SK-N-SH (cell line): ENCODE measurements around the gene MCM5. TPM values are rescaled to one million over a fixed set of nuclear protein-coding genes. Genes with fewer than 3 reads are reported as not detected.

Source experiments
- CTCF ChIA-PET: fragments of 300-600, 350-600 bp; formaldehyde crosslinking; extraction: SDS; loops from one replicate; lab custom pipeline; 2021; lab: Yijun Ruan, JAX
- POLR2A ChIA-PET: fragments of 350-600 bp; sonication (Branson Sonifier 250); formaldehyde crosslinking; extraction: SDS; loops from one replicate; lab custom pipeline; 2020; ENCODE audit warnings: antibody characterized with exemption, inconsistent platforms; lab: Yijun Ruan, JAX
- DNase-seq: peaks from one replicate; pipeline ENCODE4 v3.0.0; 2012
- H2AFZ ChIP-seq: fragments of 200-600 bp; sonication (generic); 2 replicates; pipeline ENCODE4 v1.8.1; 2016; ENCODE audit warnings: antibody characterized with exemption, mild to moderate bottlenecking, low read depth
- H3F3A ChIP-seq: fragments of 200-600 bp; sonication (generic); replicated peaks from 2 replicates; pipeline ENCODE3; 2016; ENCODE audit warnings: antibody characterized with exemption, mild to moderate bottlenecking; ENCODE audit not compliant: insufficient read depth
- H3K27ac ChIP-seq, 2 experiments: fragments of 200-500 bp in 1 of 2; fragments of 200-600 bp in 1 of 2; sonication (Bioruptor generic) in 1 of 2; sonication (generic), shearing (Covaris generic) in 1 of 2; 2 replicates each; pipeline versions ENCODE4 v1.5.1 to v1.6.1; 2014 to 2016; ENCODE audit warnings: low read depth in 2 of 2, inconsistent platforms in 1 of 2, low read length in 1 of 2, mild to moderate bottlenecking in 1 of 2, mixed read lengths in 1 of 2
- H3K27me3 ChIP-seq: fragments of 200-600 bp; sonication (generic), shearing (Covaris generic); 2 replicates; pipeline ENCODE4 v1.6.1; 2016; ENCODE audit warnings: mixed run types; ENCODE audit not compliant: insufficient read depth
- H3K36me3 ChIP-seq, 2 experiments: fragments of 200-500 bp in 1 of 2; fragments of 200-600 bp in 1 of 2; sonication (Bioruptor generic) in 1 of 2; sonication (generic) in 1 of 2; replicated peaks in 1 of 2; 2 replicates each; pipeline versions ENCODE3 to v1.5.1; 2014 to 2016; ENCODE audit warnings: low read length in 1 of 2, mild to moderate bottlenecking in 1 of 2; ENCODE audit not compliant: insufficient read depth in 2 of 2, control insufficient read depth in 1 of 2
- H3K4me1 ChIP-seq, 2 experiments: fragments of 200-500 bp in 1 of 2; fragments of 200-600 bp in 1 of 2; sonication (Bioruptor generic) in 1 of 2; sonication (generic), shearing (Covaris generic) in 1 of 2; 2 replicates each; pipeline versions ENCODE4 v1.5.1 to v1.6.1; 2014 to 2016; ENCODE audit warnings: low read depth in 1 of 2, low read length in 1 of 2, mixed run types in 1 of 2; ENCODE audit not compliant: insufficient read depth in 2 of 2, control insufficient read depth in 1 of 2
- H3K4me2 ChIP-seq: fragments of 200-600 bp; sonication (generic), shearing (Covaris generic); 2 replicates; pipeline ENCODE4 v1.6.1; 2017; ENCODE audit warnings: mixed run types
- H3K4me3 ChIP-seq, 2 experiments: fragments of 200-500 bp in 1 of 2; fragments of 200-600 bp in 1 of 2; sonication (Bioruptor generic) in 1 of 2; sonication (generic), shearing (Covaris generic) in 1 of 2; 2 replicates each; pipeline versions ENCODE4 v1.5.1 to v1.8.1; 2014 to 2016; ENCODE audit warnings: low read depth in 2 of 2, inconsistent platforms in 1 of 2, low read length in 1 of 2, mild to moderate bottlenecking in 1 of 2, mixed read lengths in 1 of 2, moderate library complexity in 1 of 2
- H3K79me2 ChIP-seq: fragments of 200-600 bp; sonication (generic); 2 replicates; pipeline ENCODE4 v1.8.1; 2017; ENCODE audit warnings: mild to moderate bottlenecking; ENCODE audit not compliant: insufficient read depth
- H3K9ac ChIP-seq: fragments of 200-600 bp; sonication (generic); 2 replicates; pipeline ENCODE4 v1.6.1; 2017; ENCODE audit warnings: mixed run types
- H3K9me2 ChIP-seq: fragments of 200-600 bp; sonication (generic); 2 replicates; pipeline ENCODE4 v1.6.1; 2017; ENCODE audit warnings: mixed run types
- H3K9me3 ChIP-seq: fragments of 200-600 bp; sonication (generic); 2 replicates; pipeline ENCODE4 v1.6.1; 2017; ENCODE audit warnings: mixed run types, mild to moderate bottlenecking, moderate library complexity
- H4K20me1 ChIP-seq: fragments of 200-600 bp; sonication (generic); 2 replicates; pipeline ENCODE4 v1.6.1; 2017; ENCODE audit warnings: mild to moderate bottlenecking, mixed run types; ENCODE audit not compliant: insufficient read depth
- ELF1 ChIP-seq: IDR thresholded peaks from 2 replicates; pipeline ENCODE4 v1.4.0; 2012
- EP300 ChIP-seq, 2 experiments: IDR thresholded peaks; 2 replicates each; pipeline versions ENCODE4 v1.4.0 to v1.6.1; 2012; ENCODE audit warnings: borderline replicate concordance in 1 of 2, low read depth in 1 of 2, low read length in 1 of 2
- FOSL2 ChIP-seq: IDR thresholded peaks from 2 replicates; pipeline ENCODE4 v1.4.0; 2012; ENCODE audit warnings: low read depth, mild to moderate bottlenecking, moderate library complexity, borderline replicate concordance
- FOXJ3 ChIP-seq: sonication (generic); formaldehyde crosslinking; IDR thresholded peaks from 2 replicates; pipeline ENCODE4 v1.5.1; 2020; ENCODE audit warnings: mild to moderate bottlenecking, missing genetic modification reagents
- GATA2 ChIP-seq: sonication (generic); formaldehyde crosslinking; IDR thresholded peaks from 2 replicates; pipeline ENCODE4 v1.5.0; 2020; ENCODE audit warnings: mild to moderate bottlenecking, missing genetic modification reagents
- JUND ChIP-seq: IDR thresholded peaks from 2 replicates; pipeline ENCODE4 v1.4.0; 2012
- MXI1 ChIP-seq: IDR thresholded peaks from 2 replicates; pipeline ENCODE4 v1.6.1; 2012; ENCODE audit warnings: mild to moderate bottlenecking, low read depth, low read length, improper control_type of control experiment
- NFIC ChIP-seq: IDR thresholded peaks from 2 replicates; pipeline ENCODE4 v1.4.0; 2012; ENCODE audit warnings: borderline replicate concordance
- NRF1 ChIP-seq: IDR thresholded peaks from 2 replicates; pipeline ENCODE4 v1.6.1; 2012; ENCODE audit warnings: low read depth, mild to moderate bottlenecking, low read length
- POLR2AphosphoS5 ChIP-seq: IDR thresholded peaks from 2 replicates; pipeline ENCODE4 v1.6.1; 2012; ENCODE audit warnings: low read depth, low read length
- RCOR1 ChIP-seq: fragments of 150-350 bp; IDR thresholded peaks from 2 replicates; pipeline ENCODE4 v1.6.1; 2017; ENCODE audit warnings: antibody characterized with exemption, low read length
- RFX5 ChIP-seq: IDR thresholded peaks from 2 replicates; pipeline ENCODE4 v1.6.1; 2012; ENCODE audit warnings: mild to moderate bottlenecking, improper control_type of control experiment, low read length
- TAF1 ChIP-seq: IDR thresholded peaks from 2 replicates; pipeline ENCODE4 v1.6.1; 2012; ENCODE audit warnings: low read depth, mild to moderate bottlenecking, low read length, moderate library complexity, borderline replicate concordance
- YY1 ChIP-seq: IDR thresholded peaks from 2 replicates; pipeline ENCODE4 v1.4.0; 2012; ENCODE audit warnings: low read depth, mild to moderate bottlenecking
- WGBS: methylation state at CpG from one replicate; pipeline ENCODE4 v1.1.6; 2017; ENCODE audit warnings: low lambda C conversion rate; 5-methylcytosine and 5-hydroxymethylcytosine counted together
- polyA plus RNA-seq, 3 experiments: library from polyadenylated mRNA; depleted of rRNA; stranded (reverse); fragments of >200 nt; gene quantifications; 2 replicates each; pipeline ENCODE4 v1.2.3, GENCODE V29; 2012
- TF ChIP-seq, protein P1 (sequence below): IDR thresholded peaks from 2 replicates; pipeline ENCODE4 v1.4.0; 2012; ENCODE audit warnings: low read depth, borderline replicate concordance
- TF ChIP-seq, protein P2 (sequence below): IDR thresholded peaks from 2 replicates; pipeline ENCODE4; 2012
- TF ChIP-seq, protein P3 (sequence below): IDR thresholded peaks from 2 replicates; pipeline ENCODE4 v1.4.0; 2012; ENCODE audit warnings: low read depth

Gene MCM5
- polyA plus RNA-seq, 1 of the 3 experiments (the other 2 are of a cell fraction), result 42.9 TPM

DNA sequence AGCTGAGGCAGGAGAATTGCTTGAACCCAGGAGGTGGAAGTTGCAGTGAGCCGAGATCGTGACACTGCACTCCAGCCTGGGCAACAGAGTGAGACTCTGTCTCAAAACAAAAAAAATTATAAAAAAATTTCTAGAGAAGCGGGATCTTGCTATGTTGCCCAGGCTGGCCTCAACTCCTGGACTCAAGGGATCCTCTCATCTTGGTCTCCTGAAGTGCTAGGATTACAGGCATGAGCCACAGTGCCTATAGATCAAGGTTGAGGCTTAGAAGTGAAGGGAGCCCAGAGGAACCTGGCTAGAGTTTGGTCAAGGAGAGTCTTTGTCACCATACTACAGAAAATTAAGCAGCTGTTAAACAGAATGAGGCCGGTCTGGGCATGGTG lies 1.4 kb upstream of the MCM5 start:
- no peaks in the 10 kb centered on the region; a peak in 2 of 4 replicates for H3K4me1 ChIP-seq
- H3F3A ChIP-seq, result peaks cover 4% of the 10 kb centered on the region
- no peak for DNase-seq
- H4K20me1 ChIP-seq, result no peaks in the 10 kb centered on the region
- no peak overlapping the region for H3K27ac ChIP-seq
- TF ChIP-seq ELF1 (no peak), RFX5 (no peak), GATA2 (CRISPR knock-in tag) (no peak), TAF1 (no peak), FOSL2 (no peak), FOXJ3 (CRISPR knock-in tag) (no peak), JUND (no peak), POLR2AphosphoS5 (no peak), YY1 (no peak), NRF1 (no peak), RCOR1 (no peak), EP300 (IDR thresholded peaks at IDR 0.05; ENCODE audit: borderline replicate concordance in 1 of 2, low read depth in 1 of 2, low read length in 1 of 2) (no peak), MXI1 (no peak), NFIC (no peak)
- TF ChIP-seq, protein P1, sequence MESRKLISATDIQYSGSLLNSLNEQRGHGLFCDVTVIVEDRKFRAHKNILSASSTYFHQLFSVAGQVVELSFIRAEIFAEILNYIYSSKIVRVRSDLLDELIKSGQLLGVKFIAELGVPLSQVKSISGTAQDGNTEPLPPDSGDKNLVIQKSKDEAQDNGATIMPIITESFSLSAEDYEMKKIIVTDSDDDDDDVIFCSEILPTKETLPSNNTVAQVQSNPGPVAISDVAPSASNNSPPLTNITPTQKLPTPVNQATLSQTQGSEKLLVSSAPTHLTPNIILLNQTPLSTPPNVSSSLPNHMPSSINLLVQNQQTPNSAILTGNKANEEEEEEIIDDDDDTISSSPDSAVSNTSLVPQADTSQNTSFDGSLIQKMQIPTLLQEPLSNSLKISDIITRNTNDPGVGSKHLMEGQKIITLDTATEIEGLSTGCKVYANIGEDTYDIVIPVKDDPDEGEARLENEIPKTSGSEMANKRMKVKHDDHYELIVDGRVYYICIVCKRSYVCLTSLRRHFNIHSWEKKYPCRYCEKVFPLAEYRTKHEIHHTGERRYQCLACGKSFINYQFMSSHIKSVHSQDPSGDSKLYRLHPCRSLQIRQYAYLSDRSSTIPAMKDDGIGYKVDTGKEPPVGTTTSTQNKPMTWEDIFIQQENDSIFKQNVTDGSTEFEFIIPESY, result no peak
- TF ChIP-seq, protein P2, sequence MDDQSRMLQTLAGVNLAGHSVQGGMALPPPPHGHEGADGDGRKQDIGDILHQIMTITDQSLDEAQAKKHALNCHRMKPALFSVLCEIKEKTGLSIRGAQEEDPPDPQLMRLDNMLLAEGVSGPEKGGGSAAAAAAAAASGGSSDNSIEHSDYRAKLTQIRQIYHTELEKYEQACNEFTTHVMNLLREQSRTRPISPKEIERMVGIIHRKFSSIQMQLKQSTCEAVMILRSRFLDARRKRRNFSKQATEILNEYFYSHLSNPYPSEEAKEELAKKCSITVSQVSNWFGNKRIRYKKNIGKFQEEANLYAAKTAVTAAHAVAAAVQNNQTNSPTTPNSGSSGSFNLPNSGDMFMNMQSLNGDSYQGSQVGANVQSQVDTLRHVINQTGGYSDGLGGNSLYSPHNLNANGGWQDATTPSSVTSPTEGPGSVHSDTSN, result no peak
- TF ChIP-seq, protein P3, sequence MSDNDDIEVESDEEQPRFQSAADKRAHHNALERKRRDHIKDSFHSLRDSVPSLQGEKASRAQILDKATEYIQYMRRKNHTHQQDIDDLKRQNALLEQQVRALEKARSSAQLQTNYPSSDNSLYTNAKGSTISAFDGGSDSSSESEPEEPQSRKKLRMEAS, result no peak
- no peaks in the 10 kb centered on the region for H3K9me3 ChIP-seq
- H3K9me2 ChIP-seq, result no peaks in the 10 kb centered on the region
- H3K9ac ChIP-seq, result no peak overlapping the region
- 94% methylated on average over 4 of the region's 4 CpGs for WGBS
- ChIA-PET POLR2A (no interaction called here), CTCF (interaction anchor here (0.6 to 1.8 kb wide), 3 partner anchors 12 to 80 kb away, joined by 3 to 7 read pairs (median 3); no protein-coding TSS in a partner anchor)
- peaks cover 0 to 2% of the 10 kb centered on the region in 2 experiments for H3K36me3 ChIP-seq
- H3K79me2 ChIP-seq, result peaks cover 23% of the 10 kb centered on the region
- no peaks in the 10 kb centered on the region for H3K27me3 ChIP-seq
- no peak overlapping the region; a peak in 1 of 4 replicates for H3K4me3 ChIP-seq
- H3K4me2 ChIP-seq, result no peak overlapping the region
- H2AFZ ChIP-seq, result peak overlapping the region; percentile 96; the same call in 1 of the 2 replicates
